SK-N-DZ (cell line): ENCODE data around the gene OGDHL.
A peak's percentile ranks its signal among the peaks of the same experiment; 100 is the strongest.
"Not testable (repeated sequence)": the region's sequence is repeated elsewhere in the genome, so short reads cannot be mapped to it uniquely, and the experiment has no call there.

Experiments
- DNase-seq: peaks from one replicate; pipeline ENCODE4 v3.0.0-alpha.2; 2015; ENCODE audit warnings: low spot score

Gene OGDHL

GRCh38 chr10:49756641-49757040, 5.5 kb downstream of the OGDHL start:
- DNase-seq = no peak

GRCh38 chr10:49756031-49756430, 6.1 kb downstream of the OGDHL start:
- peak; percentile 31 for DNase-seq

- not testable (repeated sequence) for DNase-seq
Observed at GRCh38 chr10:49754951-49755350, 7.2 kb downstream of the OGDHL start.

DNA sequence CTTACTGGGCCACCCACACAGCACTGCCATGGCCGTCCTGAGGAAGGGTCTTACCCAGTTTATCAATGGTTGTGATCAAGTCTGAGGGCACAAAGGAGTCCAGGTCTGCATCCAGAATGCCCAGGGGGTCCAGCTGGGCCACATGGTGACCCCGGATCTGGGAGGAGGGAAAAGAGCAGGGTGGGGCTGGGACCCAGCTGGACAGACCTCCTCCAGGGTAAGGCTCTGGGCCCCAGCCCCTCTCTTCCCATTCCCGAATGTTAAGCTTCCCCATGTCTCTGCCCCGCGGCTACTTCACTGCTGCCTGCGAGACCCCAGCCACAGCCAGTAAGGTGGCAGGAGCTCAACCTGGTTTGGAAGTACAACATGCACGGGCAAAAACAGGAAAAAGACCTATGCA, 9.5 kb downstream of the OGDHL start:
- DNase-seq = no peak

DNA sequence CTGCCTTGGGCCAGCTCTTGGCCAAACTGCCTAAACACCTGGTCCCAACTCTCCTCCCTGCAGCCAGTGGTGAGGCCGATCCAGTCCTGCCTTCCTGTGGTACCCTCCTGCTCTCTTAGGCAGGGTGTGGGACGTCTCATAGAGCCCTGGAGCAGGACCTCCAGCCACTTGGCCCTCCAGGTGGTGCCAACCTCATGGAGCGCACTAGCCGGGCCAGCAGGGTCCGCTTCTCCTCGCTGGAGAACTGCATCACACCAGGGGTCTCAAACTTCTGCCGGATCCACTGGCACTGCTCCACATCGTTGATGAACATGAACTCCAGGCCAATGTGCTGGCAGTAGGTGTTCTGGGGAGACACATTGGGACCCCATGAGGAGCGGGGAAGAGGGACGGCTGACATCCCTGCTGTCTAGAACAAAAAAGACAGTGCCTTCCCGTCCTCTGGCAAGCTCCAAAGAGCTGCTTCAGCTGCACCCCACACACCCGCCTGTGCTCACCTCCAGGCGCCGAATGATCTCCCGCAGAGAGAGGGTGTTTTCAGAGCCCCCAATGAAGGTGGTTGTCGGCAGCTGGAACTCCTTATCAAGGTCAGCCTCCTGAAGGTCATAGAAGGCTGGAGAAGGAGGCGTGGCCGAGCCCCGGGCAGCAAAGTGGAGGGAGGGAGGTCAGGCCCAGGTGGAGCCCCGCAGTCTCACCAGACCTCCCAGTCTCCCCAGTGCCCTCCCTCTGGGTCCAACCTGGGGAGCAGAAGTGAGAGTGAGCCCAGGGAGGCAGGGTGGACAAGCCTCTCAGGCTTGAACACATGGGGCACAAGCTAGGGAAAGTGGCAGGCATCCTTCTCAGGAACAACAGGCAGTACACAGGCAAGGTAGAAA, 10.2 kb downstream of the OGDHL start:
- DNase-seq = no peak

GRCh38 chr10:49751216-49751615, 10.9 kb downstream of the OGDHL start:
- no peak for DNase-seq

GRCh38 chr10:49750546-49750945, 11.6 kb downstream of the OGDHL start:
- no peak for DNase-seq

GRCh38 chr10:49749556-49750491, 12.3 kb downstream of the OGDHL start:
- no peak for DNase-seq

- DNase-seq = no peak
Observed at GRCh38 chr10:49749144-49749543, 13.0 kb downstream of the OGDHL start.

GRCh38 chr10:49748006-49748405, 14.1 kb downstream of the OGDHL start:
- DNase-seq = no peak

- no peak for DNase-seq
Observed at GRCh38 chr10:49747303-49747646, 14.8 kb downstream of the OGDHL start.

DNA sequence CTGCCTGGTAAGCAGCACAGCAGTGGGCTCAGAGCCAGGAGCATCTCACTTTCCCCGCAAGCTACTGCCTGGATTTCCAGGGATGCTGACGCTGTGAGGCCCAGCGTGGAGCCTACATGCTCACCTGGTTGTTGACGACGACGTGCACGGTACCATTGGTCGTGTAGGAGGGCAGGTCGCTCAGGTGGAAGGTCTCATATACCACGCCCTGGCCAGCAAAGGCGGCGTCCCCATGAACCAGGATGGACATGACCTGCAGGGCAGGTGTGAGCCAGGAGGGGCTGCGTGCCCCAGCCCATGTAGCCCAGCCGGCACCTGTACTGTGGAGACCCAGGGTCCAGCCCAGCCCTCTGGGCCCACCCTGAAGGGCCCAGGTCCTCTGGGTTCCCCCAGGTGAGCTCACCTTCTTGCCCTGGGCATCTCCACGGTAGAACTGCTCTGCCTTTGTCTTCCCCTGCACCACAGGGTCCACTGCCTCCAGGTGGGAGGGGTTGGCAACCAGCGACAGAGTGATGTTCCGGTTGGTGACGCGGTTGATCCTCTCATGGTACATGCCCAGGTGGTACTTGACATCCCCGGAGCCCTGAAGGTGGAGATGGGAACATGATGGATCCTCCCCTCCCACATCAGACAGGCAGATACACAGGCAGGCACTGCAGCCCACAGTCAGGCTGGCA, 15.4 kb downstream of the OGDHL start:
- no peak for DNase-seq

- no peak for DNase-seq
Observed at GRCh38 chr10:49745756-49746155, 16.4 kb downstream of the OGDHL start.

- DNase-seq = no peak
Observed at GRCh38 chr10:49744924-49745605, 17.1 kb downstream of the OGDHL start.

- DNase-seq = no peak
Observed at GRCh38 chr10:49744091-49744685, 17.9 kb downstream of the OGDHL start.

- DNase-seq = no peak
Observed at GRCh38 chr10:49743464-49744075, 18.6 kb downstream of the OGDHL start.

GRCh38 chr10:49742683-49743463, 19.2 kb downstream of the OGDHL start:
- DNase-seq = no peak

DNA sequence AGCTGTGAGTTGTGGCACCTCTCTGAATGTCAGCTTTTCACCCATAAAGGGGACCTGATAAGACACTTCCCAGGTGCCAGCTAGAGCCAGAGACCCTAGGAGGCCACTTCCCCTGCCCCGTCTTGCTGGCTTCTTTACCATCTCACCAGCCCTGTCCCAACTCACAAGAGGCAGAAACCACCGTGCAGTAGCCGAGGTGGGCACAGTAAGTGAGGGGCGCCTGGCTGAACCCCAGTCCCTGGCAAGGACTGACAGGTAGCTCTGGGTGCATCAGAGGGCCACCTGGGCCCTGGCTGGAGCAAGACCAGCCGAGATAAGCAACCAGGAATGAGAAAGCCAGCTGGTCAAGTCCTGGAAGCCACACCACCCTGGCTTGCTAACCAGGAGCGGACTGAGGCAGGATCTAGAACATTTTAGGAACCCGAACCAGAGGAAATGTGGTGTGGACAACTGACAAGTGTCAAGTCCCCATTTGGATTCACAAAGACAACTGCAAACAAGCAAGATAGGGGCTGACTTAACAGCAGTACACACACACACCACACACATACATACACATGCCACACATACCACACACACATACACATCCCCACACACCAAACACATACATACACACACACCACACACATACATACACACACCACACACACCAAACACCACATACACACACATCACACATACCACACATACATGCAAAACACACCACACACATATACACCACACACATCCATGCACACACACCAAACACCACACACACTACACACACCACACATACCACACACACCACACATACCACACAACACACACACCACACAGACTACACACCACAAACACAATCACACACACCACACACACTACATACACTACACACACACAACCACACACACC, 20.8 kb downstream of the OGDHL start:
- DNase-seq = peak; percentile 54
